Right kidney (tissue), 1 donor: ENCODE results near the gene NDUFB10.
A peak's percentile ranks its signal among the peaks of the same experiment; 100 is the strongest.

ENCODE experiments used
- DNase-seq: peaks from one replicate; pipeline ENCODE4 v3.0.0-alpha.2; 2016

Gene NDUFB10

DNA sequence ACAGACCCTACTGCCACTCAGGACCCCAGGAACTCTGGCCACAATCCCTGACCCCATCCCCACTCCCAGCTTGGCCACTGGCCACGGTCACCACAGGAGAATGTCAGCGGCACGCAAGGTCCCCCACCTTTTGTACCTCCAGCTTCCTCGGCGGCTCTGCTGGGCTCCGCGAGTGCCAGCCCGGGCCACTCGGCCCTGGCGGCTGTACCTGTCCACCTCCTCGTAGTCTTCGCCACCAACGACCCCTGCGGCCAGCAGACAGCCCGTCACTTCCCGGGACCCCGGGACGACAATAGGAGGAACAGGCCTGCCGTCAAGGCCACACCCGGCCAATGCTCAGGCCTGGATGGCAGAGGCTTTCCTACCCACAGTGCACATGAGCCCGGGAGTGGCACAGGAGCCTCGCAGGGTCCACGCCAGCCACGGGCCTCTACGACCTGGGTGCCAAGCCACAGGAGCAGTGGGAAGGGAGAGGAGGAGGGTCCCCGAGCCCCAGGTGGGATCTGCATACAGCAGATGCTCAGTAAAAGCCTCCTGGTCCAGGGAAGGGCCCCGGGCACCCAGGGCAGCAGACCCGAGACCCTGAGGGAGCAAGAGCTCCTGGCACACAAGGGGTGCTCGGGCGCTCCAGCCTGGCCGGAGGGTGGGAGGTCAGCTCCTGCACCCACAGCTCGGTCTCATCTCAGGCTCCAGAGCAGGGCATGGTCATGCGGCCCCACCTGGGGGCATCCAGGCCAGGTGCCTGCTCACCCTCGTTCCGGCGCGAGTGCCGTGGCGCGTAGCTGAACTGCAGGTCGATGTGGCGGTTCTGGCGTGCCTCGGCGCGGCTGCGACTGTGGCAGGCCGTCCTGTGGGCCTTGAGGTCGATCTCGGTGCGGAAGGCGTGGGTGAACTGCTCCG lies 42.4 kb downstream of the NDUFB10 start:
- DNase-seq = no peak

DNA sequence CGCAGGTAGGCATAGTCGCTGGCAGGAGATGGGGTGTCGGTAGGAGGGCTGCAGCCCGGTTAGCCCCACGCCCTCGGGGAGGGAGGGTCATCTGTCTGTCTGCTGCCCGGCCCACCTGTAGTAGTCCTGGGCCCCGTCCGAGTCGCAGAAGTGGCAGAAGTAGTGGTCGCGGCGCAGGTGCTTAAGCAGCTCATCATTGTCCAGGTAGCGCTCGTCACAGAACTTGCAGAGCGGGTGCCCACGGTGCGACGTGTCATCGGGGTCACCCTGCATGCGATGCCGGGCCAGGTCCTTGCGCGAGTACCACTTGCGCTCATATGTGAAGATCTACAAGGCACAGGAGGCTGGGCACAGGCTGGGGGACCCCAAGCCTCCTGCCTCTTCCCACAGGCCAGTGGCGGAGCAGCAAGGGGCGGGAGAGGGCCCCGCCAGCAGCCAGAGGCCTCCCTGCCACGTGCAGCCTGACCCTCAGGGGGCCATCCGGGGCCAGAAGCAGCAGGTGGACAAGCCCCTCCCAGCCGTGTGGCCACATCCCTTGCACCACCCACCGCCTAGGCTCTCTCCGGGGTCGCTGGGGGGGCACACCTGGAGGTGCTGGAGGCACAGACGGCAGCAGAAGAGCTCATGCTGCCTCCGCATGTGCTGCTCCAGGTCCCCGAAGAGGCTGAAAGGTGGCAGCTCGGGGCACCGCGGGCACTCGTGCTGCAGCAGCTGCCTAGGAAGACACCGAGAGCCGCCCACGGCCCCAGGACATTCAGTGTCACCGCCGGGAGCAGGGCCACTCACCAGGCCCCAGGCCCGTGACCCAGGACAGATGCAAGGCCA lies 43.3 kb downstream of the NDUFB10 start:
- no peak for DNase-seq

DNA sequence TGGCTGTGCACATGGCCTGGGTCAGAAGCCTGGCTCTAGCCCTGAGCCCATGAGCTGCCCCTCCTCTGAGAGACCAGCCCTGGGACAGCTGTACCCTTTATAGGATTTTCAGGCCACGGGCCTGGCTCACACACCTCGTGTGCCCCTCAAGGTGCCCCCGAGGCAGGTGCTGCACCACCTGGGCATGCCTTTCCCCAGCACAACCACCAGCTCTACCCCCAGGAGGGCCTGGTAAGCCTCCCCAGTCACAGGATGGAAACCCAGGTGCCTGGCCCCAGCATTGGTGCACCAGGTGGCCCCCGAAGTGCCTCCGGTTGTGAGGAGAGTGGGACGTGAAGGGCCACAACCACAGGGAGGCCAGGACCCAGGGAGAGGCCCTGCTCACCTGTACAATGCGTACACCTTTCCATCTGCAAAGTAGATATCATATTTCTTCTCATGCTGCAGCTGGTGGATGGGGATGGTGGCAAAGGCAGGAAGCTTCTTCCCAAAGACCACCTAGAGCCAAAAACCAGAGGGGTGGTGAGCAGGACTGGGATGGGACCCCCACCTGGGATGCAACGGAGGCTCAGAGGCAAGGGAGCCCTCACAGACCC lies 44.0 kb downstream of the NDUFB10 start:
- DNase-seq = no peak

DNA sequence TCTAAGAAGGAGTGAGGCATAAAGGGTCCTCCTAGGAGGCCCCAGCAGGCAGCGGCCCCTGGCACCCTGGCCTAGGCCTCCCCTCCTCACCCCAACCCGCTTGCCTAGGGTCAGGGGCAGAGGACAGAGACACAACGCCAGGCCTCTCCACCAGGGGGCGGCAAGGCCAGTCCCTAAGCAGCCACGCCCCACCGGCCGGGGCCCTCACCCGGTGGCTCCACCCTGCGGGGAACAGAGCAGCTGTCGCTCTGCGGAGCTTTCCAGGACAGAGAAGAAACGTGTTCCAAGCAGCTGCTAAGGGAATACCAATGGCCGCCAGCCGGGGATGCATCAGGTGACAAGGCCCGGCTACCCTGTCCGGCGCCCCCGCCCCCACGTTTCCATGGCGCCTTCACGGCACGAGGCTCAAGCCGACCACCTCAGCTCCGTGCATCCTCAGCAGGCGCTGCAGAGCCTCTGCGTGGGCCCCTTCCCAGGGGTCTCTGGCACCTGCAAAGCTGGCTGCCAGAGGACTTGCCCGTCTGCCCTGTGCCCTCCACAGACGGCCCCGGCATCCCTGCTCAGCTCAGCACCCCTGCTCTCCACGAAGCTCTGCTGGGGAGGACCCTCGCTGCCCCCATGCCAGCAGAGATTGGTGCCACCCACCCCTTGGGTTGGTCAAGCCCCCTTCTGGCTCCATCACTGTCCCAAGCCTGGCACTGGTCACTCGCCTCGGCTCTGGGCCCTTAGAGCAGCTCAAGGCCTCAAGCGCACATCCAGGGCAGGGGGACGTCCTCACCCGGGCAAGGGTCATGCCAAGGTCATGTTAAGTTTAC lies 44.7 kb downstream of the NDUFB10 start:
- peak; percentile 70 for DNase-seq

DNA sequence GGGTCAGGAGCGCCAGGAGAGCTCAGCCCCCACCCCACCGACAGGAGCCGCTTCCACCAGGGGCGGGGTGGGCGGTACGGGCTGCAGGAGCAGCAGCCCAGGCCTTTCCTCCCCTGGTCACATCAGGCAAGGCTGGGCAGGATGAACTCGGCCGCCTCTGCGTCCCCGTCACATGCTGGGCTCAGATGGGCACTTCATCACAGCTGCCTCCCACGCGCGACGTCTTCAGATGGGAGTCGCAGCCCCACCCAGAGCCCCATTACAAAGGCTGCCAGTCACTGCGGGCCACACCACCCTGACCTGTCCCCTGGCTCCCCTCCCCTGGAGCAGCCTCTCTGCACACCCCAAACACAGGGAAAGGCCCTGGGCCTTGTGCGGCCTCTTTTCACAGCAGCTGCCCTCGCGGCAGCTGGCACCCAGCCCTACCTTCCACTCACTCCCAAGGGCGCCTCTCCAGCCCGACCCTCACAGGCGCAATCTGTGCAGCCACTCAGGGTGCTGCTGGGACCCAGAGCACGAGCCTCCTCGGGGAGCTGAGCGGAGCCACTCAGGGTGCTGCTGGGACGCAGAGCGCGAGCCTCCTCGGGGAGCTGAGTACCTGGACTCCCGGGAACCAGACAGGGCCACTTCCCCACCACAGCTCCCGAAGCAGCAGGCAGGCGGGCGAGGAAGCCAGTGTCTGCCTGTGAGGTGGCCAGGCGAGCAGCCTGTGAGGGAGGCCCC lies 45.6 kb downstream of the NDUFB10 start:
- DNase-seq = no peak

DNA sequence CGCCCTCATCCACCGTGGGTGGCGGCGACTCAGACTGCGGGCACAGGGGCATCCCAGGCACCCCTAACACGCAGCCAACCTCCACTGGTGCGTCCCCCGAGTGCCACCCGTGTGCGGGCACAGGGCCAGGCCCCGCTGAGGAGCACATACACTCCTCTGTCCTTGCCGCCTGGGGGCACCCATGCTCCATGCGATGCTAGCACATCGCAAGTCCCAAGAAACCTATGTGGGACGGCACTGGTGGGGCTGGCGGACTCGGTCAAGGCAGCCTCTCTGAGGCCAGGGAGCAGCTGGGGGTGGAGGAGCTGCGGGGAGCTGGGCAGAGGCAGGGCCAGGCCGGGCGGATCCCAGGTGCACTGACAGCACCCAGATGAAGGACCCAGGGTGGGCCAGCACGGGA lies 46.3 kb downstream of the NDUFB10 start:
- no peak for DNase-seq

DNA sequence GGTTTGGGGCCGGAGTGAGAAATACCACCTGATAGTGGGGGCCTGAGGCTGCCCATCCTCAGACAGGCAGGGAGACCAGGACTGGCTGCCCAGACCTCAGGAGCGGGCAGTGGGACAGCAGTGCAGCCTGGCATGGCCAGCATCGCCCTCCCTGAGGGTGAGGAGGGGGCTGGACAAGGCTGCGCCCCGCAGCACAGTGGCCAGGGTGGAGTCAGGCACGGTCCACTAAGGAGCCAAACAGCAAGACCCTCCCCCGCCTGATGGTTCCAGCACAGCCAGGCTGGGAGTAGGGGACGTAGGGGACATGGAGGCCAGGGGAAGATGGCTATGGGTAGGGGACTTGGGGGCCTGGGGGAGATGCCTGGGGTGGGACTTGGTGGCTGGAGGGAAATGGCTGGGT lies 47.0 kb downstream of the NDUFB10 start:
- DNase-seq = no peak

DNA sequence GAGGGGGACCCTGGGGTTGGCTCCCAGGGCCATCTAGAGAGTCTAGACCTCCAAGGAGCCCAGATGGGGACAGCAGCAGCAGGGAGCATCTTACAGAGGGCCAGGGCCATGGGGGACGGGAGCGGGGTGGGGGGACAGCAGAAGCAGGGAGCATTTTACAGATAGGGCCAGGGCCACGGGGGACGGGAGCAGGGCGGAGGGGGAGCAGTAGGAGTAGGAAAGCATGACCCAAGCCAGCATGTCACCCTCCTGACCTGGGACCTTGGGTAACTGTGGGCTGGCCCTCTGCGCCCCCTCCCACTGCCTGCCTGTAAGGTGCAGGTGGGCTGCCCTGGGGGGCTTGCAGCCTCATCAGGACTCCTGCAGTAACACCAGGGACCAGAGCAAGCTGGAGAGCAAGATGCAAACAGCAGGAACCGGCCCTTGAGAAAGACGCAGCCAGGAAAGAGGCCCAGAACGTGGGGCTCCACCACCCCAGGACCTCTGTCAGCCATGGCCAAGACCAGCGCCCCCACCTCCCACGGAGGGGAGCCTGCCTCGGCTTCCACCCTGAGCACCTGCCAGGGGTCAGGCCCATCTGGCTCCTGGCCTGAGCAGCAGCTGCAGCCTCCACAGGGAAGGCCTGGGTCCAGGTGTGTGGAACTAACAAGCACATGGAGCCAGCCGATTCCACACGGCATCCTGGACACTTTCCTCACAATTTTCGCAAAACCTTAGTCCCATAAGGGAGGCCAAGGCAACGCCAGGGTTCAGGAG lies 47.9 kb downstream of the NDUFB10 start:
- DNase-seq = no peak

DNA sequence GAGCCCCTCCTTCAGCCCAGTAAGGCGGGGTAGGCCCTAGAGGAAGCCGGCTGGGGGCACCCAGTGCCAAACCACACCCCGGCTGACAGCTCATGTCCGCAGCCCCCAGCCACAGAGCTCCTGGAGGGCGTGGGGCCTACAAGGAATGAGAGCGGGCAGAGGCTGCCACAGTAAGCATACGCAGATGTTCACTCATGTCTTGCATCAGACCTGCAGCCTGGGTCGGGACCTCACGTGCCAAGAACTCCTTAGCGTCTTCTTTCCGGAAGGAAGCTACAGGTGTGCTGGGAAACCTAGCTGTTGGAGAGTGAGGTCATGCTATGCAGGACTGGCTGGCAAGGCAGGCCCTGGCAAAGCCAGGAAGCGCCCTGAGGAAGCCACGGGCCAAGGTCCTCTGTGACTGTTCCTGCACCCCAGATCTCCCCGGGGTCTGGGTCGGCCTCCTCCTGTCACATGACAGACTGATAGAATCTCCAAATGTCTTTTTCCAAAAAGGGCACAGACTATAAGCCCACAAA lies 48.7 kb downstream of the NDUFB10 start:
- DNase-seq = no peak

DNA sequence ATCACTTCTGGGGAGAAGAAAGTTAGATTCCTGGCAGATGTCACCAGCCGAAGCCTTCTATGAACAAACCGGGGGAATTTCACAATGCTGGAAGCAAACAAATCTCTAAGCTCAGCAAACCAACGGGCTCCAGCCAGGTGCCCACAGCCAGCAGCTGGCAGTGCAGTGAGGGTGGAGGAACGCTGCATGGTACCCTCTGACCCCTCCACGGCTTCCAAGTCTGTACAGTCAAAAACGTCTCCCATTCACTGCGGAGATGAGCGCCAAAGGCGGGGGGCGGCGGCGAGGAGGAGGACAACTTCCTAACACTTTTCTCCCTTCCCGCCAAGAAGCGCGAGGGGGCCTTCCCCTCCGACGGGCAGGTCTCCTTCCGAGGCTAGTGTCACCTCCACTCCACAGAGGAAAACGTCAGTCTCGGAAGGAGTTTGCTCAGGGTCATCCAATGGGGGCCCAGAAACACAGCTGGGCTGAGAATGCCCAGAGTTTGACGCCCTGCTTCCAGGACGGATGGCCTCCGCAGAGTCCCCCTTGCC lies 49.4 kb downstream of the NDUFB10 start:
- DNase-seq = no peak

DNA sequence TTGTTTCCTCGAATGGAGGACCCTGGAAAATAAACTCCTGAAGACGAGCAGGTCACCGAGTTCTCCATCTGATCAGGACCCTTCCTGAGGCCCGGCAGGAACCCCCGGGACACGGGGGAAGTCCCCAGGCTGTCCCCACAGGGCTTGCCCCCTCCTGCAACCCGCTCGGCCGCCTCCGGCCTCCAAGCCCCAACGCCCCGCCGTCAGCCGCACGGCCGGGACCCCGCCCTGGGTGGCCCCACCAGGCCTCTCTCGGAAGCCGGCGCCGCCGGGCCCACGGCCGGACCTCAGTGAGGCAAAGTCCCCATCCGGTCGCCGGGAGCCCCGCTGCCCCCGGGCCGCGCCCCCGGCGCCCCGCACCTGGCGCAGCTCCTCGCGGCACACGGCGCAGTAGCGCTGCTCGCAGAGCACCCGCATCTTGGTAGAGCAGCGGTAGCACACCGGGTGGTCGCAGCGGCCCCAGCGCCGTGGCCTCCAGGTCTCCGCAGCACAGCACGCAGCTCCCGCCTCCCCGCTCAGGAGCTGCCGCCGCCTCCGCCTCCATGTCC lies 49.9 kb downstream of the NDUFB10 start:
- peak; percentile 43 for DNase-seq

DNA sequence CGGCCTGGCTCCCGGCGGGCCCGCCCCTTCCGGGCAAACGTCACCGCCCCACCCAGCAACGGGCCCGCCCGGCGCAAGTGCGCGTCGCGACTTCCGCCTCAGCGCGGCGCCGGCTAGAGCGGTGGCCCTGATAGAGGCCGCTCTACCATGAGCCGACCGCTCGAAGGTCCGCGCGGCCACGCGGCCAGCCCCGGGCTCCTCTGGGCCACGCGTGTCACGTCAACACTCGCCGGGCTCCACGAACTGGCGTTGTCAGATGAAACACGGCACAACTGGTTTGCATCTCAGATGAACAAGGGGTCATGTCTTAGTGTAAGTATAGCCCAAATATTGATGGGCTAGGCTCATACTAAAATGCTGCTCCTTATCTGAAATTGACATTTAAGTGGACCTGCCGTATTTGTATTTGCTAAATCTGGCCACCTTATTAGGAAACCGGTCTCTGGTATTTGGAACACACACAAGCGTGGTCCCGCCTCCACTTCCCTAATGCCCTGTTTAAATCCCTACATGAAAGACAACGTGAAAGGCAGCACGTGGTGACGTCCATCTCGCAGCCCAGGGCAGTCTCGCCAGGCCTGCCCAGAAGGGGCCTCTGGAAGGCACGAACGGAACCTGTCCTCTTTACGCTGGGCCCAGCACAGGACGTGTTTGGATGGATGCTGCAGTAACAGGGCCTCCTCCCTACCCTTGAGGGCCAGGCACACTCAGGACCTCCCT lies 50.6 kb downstream of the NDUFB10 start, which contains the start of gene ZNF598:
ZNF598 (minus strand) TSS at position 31 of the 720 bp plus-strand sequence.
- DNase-seq = peak; percentile 81
